ENCODE measurements around the gene EPS15. TPM values are rescaled to one million over a fixed set of nuclear protein-coding genes. Genes with fewer than 3 reads are reported as not detected.

EPS15 gene
- total and polyA plus RNA-seq, 2 of the 8 experiments (the other 6 are each of a cell fraction or from before 2014, with no cell fraction given): 15.9 to 57.2 TPM

DNA sequence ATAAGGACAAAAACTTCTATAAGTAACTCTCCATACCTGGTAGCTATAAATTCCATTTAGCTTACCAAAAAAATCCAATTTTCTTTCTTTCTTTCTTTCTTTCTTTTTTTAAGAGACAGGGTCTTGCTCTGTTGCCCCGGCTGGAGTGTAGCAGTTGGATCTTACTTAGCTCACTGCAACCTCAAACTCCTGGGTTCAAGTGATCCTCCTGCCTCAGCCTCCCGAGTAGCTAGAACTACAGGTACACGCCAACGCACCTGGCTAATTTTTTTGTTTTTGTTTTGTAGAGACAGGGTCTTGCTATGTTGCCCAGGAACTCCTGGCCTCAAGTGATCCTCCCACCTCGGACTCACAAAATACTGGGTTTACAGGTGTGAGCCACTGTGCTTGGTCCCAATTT is 75.5 kb downstream of the EPS15 start:
- Histone ChIP-seq H2BK12ac (ENCODE audit: low read depth, low read length) (no peak overlapping the region), H3K4me1 (replicated peaks in 1 of 4; ENCODE audit: control insufficient read depth in 3 of 4, insufficient read depth in 4 of 4, low read length in 3 of 4) (no peaks in the 10 kb centered on the region), H4K91ac (replicated peaks; ENCODE audit: insufficient read length, low read length) (no peak overlapping the region), H2AFZ (ENCODE audit: low read length) (no peak overlapping the region), H2BK20ac (ENCODE audit: low read length) (no peak overlapping the region), H2AK5ac (ENCODE audit: low read depth, low read length) (no peak overlapping the region), H3K4ac (replicated peaks; ENCODE audit: insufficient read length, low read depth, low read length) (no peak overlapping the region), H3K9me3 (ENCODE audit: insufficient read depth in 2 of 2, low read depth in 1 of 2, low read length in 1 of 2) (no peaks in the 10 kb centered on the region), H3K14ac (ENCODE audit: insufficient read length) (no peak overlapping the region), H4K5ac (ENCODE audit: insufficient read length, low read depth, low read length) (no peak overlapping the region), H2BK120ac (replicated peaks; ENCODE audit: low read depth, low read length) (no peak overlapping the region), H3K56ac (replicated peaks; ENCODE audit: insufficient read length, low read depth, low read length) (no peak overlapping the region), H3K23ac (ENCODE audit: insufficient read length) (no peak overlapping the region), H3K4me2 (ENCODE audit: insufficient read depth in 1 of 2, low read depth in 2 of 2, low read length in 2 of 2) (no peak overlapping the region), H3K9ac (replicated peaks in 1 of 4; ENCODE audit: extremely low read depth in 1 of 4, low read depth in 3 of 4, low read length in 3 of 4) (no peak overlapping the region), H3K23me2 (ENCODE audit: low read depth, low read length) (no peaks in the 10 kb centered on the region), H3K27ac (ENCODE audit: low read depth, low read length) (no peak overlapping the region), H3K4me3 (ENCODE audit: extremely low read depth in 1 of 4, insufficient read depth in 2 of 4, low read depth in 3 of 4, low read length in 4 of 4) (no peak overlapping the region), H3K18ac (ENCODE audit: extremely low read depth, low read length) (no peak overlapping the region), H2BK5ac (ENCODE audit: low read depth, low read length) (no peak overlapping the region), H4K20me1 (replicated peaks in 1 of 2; ENCODE audit: control insufficient read depth in 1 of 2, insufficient read depth in 2 of 2, low read length in 2 of 2) (no peaks in the 10 kb centered on the region), H4K8ac (ENCODE audit: extremely low read depth, insufficient read depth, low read length) (no peak overlapping the region), H3K79me2 (ENCODE audit: control insufficient read depth in 1 of 2, insufficient read depth in 2 of 2, low read length in 2 of 2) (no peaks in the 10 kb centered on the region), H3K27me3 (replicated peaks in 1 of 4; ENCODE audit: control insufficient read depth in 3 of 4, extremely low read depth in 1 of 4, insufficient read depth in 3 of 4, low read length in 3 of 4) (peaks cover 0 to 1% (median 0%) of the 10 kb centered on the region in 4 experiments; a peak in 1 of 7 replicates), H2BK15ac (ENCODE audit: low read length) (no peak overlapping the region), H3K79me1 (ENCODE audit: low read depth, low read length) (no peaks in the 10 kb centered on the region), H3K36me3 (ENCODE audit: control insufficient read depth in 2 of 4, insufficient read depth in 4 of 4, low read length in 3 of 4) (peaks cover 0 to 7% (median 2%) of the 10 kb centered on the region in 4 experiments; a peak in 2 of 8 replicates)
- 96% methylated on average over 5 of the region's 5 CpGs; no CpG with 5 or more reads in 1 of the 2 experiments for WGBS, 2 experiments (ENCODE audit: extremely low coverage in 1 of 2, insufficient coverage in 1 of 2, insufficient read length in 1 of 2, insufficient replicate concordance in 2 of 2, low coverage in 1 of 2, low lambda C conversion rate in 2 of 2, missing lambda C conversion rate in 1 of 2)
- CTCF ChIA-PET (ENCODE audit: partially characterized antibody): no interaction called here
- FAIRE-seq: no peak
- POLR2A ChIA-PET (ENCODE audit: partially characterized antibody): interaction anchor here (0.9 kb wide), 1 partner anchor 9 kb away, joined by 3 read pairs; no protein-coding TSS in a partner anchor
- no peak for DNase-seq (ENCODE audit: low read depth in 1 of 2, low spot score in 2 of 2)
- no peak for TF ChIP-seq POLR2A (IDR thresholded peaks at IDR 0.05; ENCODE audit: control extremely low read depth in 1 of 2, low read depth in 2 of 2, low read length in 2 of 2)
- TF ChIP-seq RFX5 (IDR thresholded peaks at IDR 0.05; ENCODE audit: borderline replicate concordance, low read depth, low read length): no peak
- TF ChIP-seq CTBP2 (IDR thresholded peaks at IDR 0.05; ENCODE audit: borderline replicate concordance, insufficient read depth, insufficient read length, low read length): no peak
- TF ChIP-seq CBX5 (IDR thresholded peaks at IDR 0.05; ENCODE audit: low read depth, low read length): no peak
- TF ChIP-seq RAD21 (IDR thresholded peaks at IDR 0.05 in 1 of 2, conservative IDR thresholded peaks at IDR 0.05 in 1 of 2; ENCODE audit: low read depth in 2 of 2, low read length in 2 of 2): no peak

Data from H1 (cell line).